ENCODE results near the gene FBN1.

Gene FBN1

GRCh38 chr15:48645558-48646330 lies at the start of gene FBN1:
Gene FBN1, minus strand, starts transcription at chr15:48645709. Its CDS starts 940 bp downstream, at chr15:48644769.
- DNase-seq (ENCODE audit: low read depth, low spot score): no peak

- no peak for DNase-seq (ENCODE audit: low read depth, low spot score)
Observed at GRCh38 chr15:48693484-48693883, 48.0 kb upstream of the FBN1 start.

- no peak for DNase-seq (ENCODE audit: low read depth, low spot score)
Observed at GRCh38 chr15:48688493-48688892, 43.0 kb upstream of the FBN1 start.

- no peak for DNase-seq (ENCODE audit: low read depth, low spot score)
Observed at GRCh38 chr15:48683991-48684765, 38.7 kb upstream of the FBN1 start.

GRCh38 chr15:48682942-48683651 lies 37.6 kb upstream of the FBN1 start:
- DNase-seq (ENCODE audit: low read depth, low spot score): no peak

- DNase-seq (ENCODE audit: low read depth, low spot score): no peak
Observed at GRCh38 chr15:48681353-48681752, 35.8 kb upstream of the FBN1 start.

GRCh38 chr15:48680841-48681240 lies 35.3 kb upstream of the FBN1 start:
- no peak for DNase-seq (ENCODE audit: low read depth, low spot score)

- DNase-seq (ENCODE audit: low read depth, low spot score): no peak
Observed at GRCh38 chr15:48679952-48680351, 34.4 kb upstream of the FBN1 start.

- no peak for DNase-seq (ENCODE audit: low read depth, low spot score)
Observed at GRCh38 chr15:48678851-48679250, 33.3 kb upstream of the FBN1 start.

GRCh38 chr15:48677821-48678220 lies 32.3 kb upstream of the FBN1 start:
- no peak for DNase-seq (ENCODE audit: low read depth, low spot score)

GRCh38 chr15:48675436-48675835 lies 29.9 kb upstream of the FBN1 start:
- DNase-seq (ENCODE audit: low read depth, low spot score): no peak

- DNase-seq (ENCODE audit: low read depth, low spot score): no peak
Observed at GRCh38 chr15:48674876-48675275, 29.4 kb upstream of the FBN1 start.

GRCh38 chr15:48672206-48672605 lies 26.7 kb upstream of the FBN1 start:
- DNase-seq (ENCODE audit: low read depth, low spot score): no peak

- no peak for DNase-seq (ENCODE audit: low read depth, low spot score)
Observed at GRCh38 chr15:48671103-48672022, 25.9 kb upstream of the FBN1 start.

- DNase-seq (ENCODE audit: low read depth, low spot score): no peak
Observed at GRCh38 chr15:48667701-48668100, 22.2 kb upstream of the FBN1 start.

- no peak for DNase-seq (ENCODE audit: low read depth, low spot score)
Observed at GRCh38 chr15:48664436-48664835, 18.9 kb upstream of the FBN1 start.

- DNase-seq (ENCODE audit: low read depth, low spot score): no peak
Observed at GRCh38 chr15:48657950-48658591, 12.6 kb upstream of the FBN1 start.

GRCh38 chr15:48654801-48655200 lies 9.3 kb upstream of the FBN1 start:
- DNase-seq (ENCODE audit: low read depth, low spot score): no peak

- no peak for DNase-seq (ENCODE audit: low read depth, low spot score)
Observed at GRCh38 chr15:48653913-48654670, 8.6 kb upstream of the FBN1 start.

- no peak for DNase-seq (ENCODE audit: low read depth, low spot score)
Observed at GRCh38 chr15:48653216-48653615, 7.7 kb upstream of the FBN1 start.
